ENCODE data around the gene CRACR2A.

DNA sequence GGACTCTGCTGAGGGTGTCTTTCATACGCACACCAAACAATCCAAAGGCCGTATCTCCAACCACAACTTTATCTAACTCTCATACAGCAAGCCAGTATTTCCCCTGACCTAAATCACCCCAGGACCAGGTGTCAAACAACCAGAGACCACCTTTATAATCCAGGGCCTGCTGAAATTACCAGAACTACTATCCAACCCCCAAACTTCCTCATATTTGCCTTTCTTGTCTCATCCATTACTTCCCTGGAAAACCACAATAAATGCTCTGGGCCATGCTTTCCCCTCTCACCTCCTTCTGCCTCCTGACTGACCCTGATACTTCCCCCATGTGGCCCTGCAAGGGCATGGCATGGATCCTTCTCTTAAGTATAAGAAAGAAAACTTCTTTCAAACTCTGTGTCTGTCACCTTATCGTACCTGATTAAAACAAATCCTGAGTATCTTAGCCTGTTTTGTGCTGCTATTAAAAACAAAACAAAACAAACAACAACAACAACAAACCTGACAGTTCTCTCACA is 44.7 kb upstream of the CRACR2A start:
- TF ChIP-seq, protein P1, sequence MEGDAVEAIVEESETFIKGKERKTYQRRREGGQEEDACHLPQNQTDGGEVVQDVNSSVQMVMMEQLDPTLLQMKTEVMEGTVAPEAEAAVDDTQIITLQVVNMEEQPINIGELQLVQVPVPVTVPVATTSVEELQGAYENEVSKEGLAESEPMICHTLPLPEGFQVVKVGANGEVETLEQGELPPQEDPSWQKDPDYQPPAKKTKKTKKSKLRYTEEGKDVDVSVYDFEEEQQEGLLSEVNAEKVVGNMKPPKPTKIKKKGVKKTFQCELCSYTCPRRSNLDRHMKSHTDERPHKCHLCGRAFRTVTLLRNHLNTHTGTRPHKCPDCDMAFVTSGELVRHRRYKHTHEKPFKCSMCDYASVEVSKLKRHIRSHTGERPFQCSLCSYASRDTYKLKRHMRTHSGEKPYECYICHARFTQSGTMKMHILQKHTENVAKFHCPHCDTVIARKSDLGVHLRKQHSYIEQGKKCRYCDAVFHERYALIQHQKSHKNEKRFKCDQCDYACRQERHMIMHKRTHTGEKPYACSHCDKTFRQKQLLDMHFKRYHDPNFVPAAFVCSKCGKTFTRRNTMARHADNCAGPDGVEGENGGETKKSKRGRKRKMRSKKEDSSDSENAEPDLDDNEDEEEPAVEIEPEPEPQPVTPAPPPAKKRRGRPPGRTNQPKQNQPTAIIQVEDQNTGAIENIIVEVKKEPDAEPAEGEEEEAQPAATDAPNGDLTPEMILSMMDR (IDR thresholded peaks at IDR 0.05), result no peak
- TF ChIP-seq POLR2AphosphoS5 (IDR thresholded peaks at IDR 0.05) (no peak), POLR2A (IDR thresholded peaks at IDR 0.05) (no peak), EP300 (IDR thresholded peaks at IDR 0.05; ENCODE audit: low read depth) (no peak)

Data from transverse colon (tissue), 4 donors.